Measurements from ENCODE around the gene EIF4ENIF1. TPM values are rescaled to one million over a fixed set of nuclear protein-coding genes. Genes with fewer than 3 reads are reported as not detected.

Gene EIF4ENIF1
- polyA plus RNA-seq, 1 donor from 2014 or later = 12.6 TPM

- H3K27me3 ChIP-seq (ENCODE audit: insufficient read depth, low read depth, low read length) = no peaks in the 10 kb centered on the region
- H3K4me3 ChIP-seq (ENCODE audit: low read length) = peak overlapping the region; percentile 96
- H3F3A ChIP-seq (ENCODE audit: insufficient read depth, low read length, poor library complexity, severe bottlenecking) = no peaks in the 10 kb centered on the region
- peak overlapping the region; percentile 75 for H3K9ac ChIP-seq (ENCODE audit: low read length)
- no peaks in the 10 kb centered on the region for H3K36me3 ChIP-seq (ENCODE audit: insufficient read depth, low read length)
- peak overlapping the region; percentile 81 for H3K27ac ChIP-seq (ENCODE audit: low read length)
- no peaks in the 10 kb centered on the region for H3K9me2 ChIP-seq (ENCODE audit: insufficient read depth, low read length)
- H2AFZ ChIP-seq (ENCODE audit: low read depth, low read length) = no peak overlapping the region
- no peaks in the 10 kb centered on the region for H3K9me3 ChIP-seq (ENCODE audit: low read length)
- no peaks in the 10 kb centered on the region for H4K20me1 ChIP-seq (ENCODE audit: insufficient read depth)
- peak overlapping the region; percentile 61 for H3K4me2 ChIP-seq (ENCODE audit: low read length)
- H3K79me2 ChIP-seq (replicated peaks; ENCODE audit: insufficient read depth, low read length) = peaks cover 26% of the 10 kb centered on the region
- TF ChIP-seq POLR2AphosphoS5 (IDR thresholded peaks at IDR 0.05) (no peak), SMC3 (conservative IDR thresholded peaks at IDR 0.05; ENCODE audit: poor library complexity) (no peak), CTCF (IDR thresholded peaks at IDR 0.05; ENCODE audit: poor library complexity, severe bottlenecking) (no peak), REST (IDR thresholded peaks at IDR 0.05; ENCODE audit: borderline replicate concordance) (no peak), MXI1 (conservative IDR thresholded peaks at IDR 0.05; ENCODE audit: poor library complexity, severe bottlenecking) (no peak), RAD21 (conservative IDR thresholded peaks at IDR 0.05) (no peak), EP300 (conservative IDR thresholded peaks at IDR 0.05; ENCODE audit: poor library complexity, severe bottlenecking) (no peak), TAF1 (IDR thresholded peaks at IDR 0.05; ENCODE audit: low read depth) (no peak), EZH2 (IDR thresholded peaks at IDR 0.05; ENCODE audit: borderline replicate concordance, insufficient read depth, low read length, poor library complexity, severe bottlenecking) (no peak)
These were observed 539 bp downstream of the EIF4ENIF1 start for GRCh38 chr22:31488988-31489617.

- Histone ChIP-seq H3K79me2 (replicated peaks; ENCODE audit: insufficient read depth, low read length) (peaks cover 26% of the 10 kb centered on the region), H3K9me2 (ENCODE audit: insufficient read depth, low read length) (no peaks in the 10 kb centered on the region), H4K20me1 (ENCODE audit: insufficient read depth) (no peaks in the 10 kb centered on the region), H3F3A (ENCODE audit: insufficient read depth, low read length, poor library complexity, severe bottlenecking) (no peaks in the 10 kb centered on the region), H3K27me3 (ENCODE audit: insufficient read depth, low read depth, low read length) (no peaks in the 10 kb centered on the region), H3K27ac (ENCODE audit: low read length) (no peak overlapping the region), H3K36me3 (ENCODE audit: insufficient read depth, low read length) (no peaks in the 10 kb centered on the region), H3K4me2 (ENCODE audit: low read length) (peak overlapping the region; percentile 61), H3K9me3 (ENCODE audit: low read length) (no peaks in the 10 kb centered on the region), H2AFZ (ENCODE audit: low read depth, low read length) (no peak overlapping the region), H3K9ac (ENCODE audit: low read length) (peak overlapping the region; percentile 75), H3K4me3 (ENCODE audit: low read length) (peak overlapping the region; percentile 96)
- TF ChIP-seq EZH2 (IDR thresholded peaks at IDR 0.05; ENCODE audit: borderline replicate concordance, insufficient read depth, low read length, poor library complexity, severe bottlenecking) (no peak), SMC3 (conservative IDR thresholded peaks at IDR 0.05; ENCODE audit: poor library complexity) (no peak), MXI1 (conservative IDR thresholded peaks at IDR 0.05; ENCODE audit: poor library complexity, severe bottlenecking) (no peak), REST (IDR thresholded peaks at IDR 0.05; ENCODE audit: borderline replicate concordance) (no peak), CTCF (IDR thresholded peaks at IDR 0.05; ENCODE audit: poor library complexity, severe bottlenecking) (no peak), TAF1 (IDR thresholded peaks at IDR 0.05; ENCODE audit: low read depth) (no peak), EP300 (conservative IDR thresholded peaks at IDR 0.05; ENCODE audit: poor library complexity, severe bottlenecking) (no peak), POLR2AphosphoS5 (IDR thresholded peaks at IDR 0.05) (no peak), RAD21 (conservative IDR thresholded peaks at IDR 0.05) (no peak)
These were observed 1.2 kb downstream of the EIF4ENIF1 start for GRCh38 chr22:31488346-31488883.

All from neural cell (in vitro differentiated cells).